ENCODE data around the gene INTS4. TPM values are rescaled to one million over a fixed set of nuclear protein-coding genes. Genes with fewer than 3 reads are reported as not detected.
"Not testable (repeated sequence)": the region's sequence is repeated elsewhere in the genome, so short reads cannot be mapped to it uniquely, and the experiment has no call there.

Gene INTS4
- total RNA-seq, 1 experiment from 2014 or later, result 86.7 TPM

DNA sequence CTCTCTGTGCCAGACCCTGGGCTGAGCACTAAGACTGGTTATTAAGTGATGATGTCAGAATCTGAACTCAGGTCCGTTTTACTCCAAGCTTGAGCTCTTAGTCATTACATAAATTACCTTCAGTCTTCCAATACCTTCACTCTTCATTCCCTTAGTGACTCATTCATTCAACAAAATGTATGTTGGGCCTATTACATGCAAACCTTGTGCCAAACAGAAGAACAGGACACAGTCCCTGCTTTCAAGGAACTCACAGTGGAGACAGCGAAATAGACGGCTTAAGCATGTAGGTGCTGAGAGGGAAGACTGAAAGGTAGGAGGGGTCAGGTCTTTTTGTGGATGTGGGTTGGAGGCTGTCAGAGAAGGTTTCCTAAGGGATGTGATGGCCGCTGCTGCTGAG is 25.3 kb upstream of the INTS4 start:
- Histone ChIP-seq H3K27me3 (replicated peaks; ENCODE audit: control insufficient read depth, insufficient read depth, low read length) (no peaks in the 10 kb centered on the region), H3K36me3 (ENCODE audit: control insufficient read depth, insufficient read depth, low read length) (no peaks in the 10 kb centered on the region), H3K4me3 (ENCODE audit: low read depth, low read length) (no peak overlapping the region), H3K9me3 (no peaks in the 10 kb centered on the region), H3K4me1 (peaks cover 20% of the 10 kb centered on the region; the same call in 1 of the 2 replicates)
- TF ChIP-seq, protein P1, sequence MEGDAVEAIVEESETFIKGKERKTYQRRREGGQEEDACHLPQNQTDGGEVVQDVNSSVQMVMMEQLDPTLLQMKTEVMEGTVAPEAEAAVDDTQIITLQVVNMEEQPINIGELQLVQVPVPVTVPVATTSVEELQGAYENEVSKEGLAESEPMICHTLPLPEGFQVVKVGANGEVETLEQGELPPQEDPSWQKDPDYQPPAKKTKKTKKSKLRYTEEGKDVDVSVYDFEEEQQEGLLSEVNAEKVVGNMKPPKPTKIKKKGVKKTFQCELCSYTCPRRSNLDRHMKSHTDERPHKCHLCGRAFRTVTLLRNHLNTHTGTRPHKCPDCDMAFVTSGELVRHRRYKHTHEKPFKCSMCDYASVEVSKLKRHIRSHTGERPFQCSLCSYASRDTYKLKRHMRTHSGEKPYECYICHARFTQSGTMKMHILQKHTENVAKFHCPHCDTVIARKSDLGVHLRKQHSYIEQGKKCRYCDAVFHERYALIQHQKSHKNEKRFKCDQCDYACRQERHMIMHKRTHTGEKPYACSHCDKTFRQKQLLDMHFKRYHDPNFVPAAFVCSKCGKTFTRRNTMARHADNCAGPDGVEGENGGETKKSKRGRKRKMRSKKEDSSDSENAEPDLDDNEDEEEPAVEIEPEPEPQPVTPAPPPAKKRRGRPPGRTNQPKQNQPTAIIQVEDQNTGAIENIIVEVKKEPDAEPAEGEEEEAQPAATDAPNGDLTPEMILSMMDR (IDR thresholded peaks at IDR 0.05; ENCODE audit: insufficient read depth in 1 of 2, low read depth in 1 of 2, low read length in 1 of 2, severe bottlenecking in 1 of 2, unreplicated experiment in 1 of 2), result no peak
- Mint-ChIP-seq H3K36me3 (ENCODE audit: insufficient read depth, unreplicated experiment) (no peaks in the 10 kb centered on the region), H3K9me3 (ENCODE audit: unreplicated experiment) (no peaks in the 10 kb centered on the region), H3K27me3 (ENCODE audit: insufficient read depth, unreplicated experiment) (no peaks in the 10 kb centered on the region), H3K27ac (ENCODE audit: unreplicated experiment) (peak overlapping the region; percentile 6), H3K4me1 (ENCODE audit: low read depth, unreplicated experiment) (peaks cover 14% of the 10 kb centered on the region), H3K4me3 (ENCODE audit: unreplicated experiment) (no peak overlapping the region)
- intact Hi-C loops (cut with micrococcal nuclease; ENCODE audit: unreplicated experiment), result loop anchor here (1.0 to 2.0 kb wide), 2 partner anchors 20 to 27 kb away; no protein-coding TSS in a partner anchor
- DNase-seq, result no peak
- POLR2A ChIA-PET, result no interaction called here
- BruUV-seq (replicated peaks), result no TSS peak
- CTCF ChIA-PET, result interaction anchor here (0.6 to 1.8 kb wide), 2 partner anchors 16 to 20 kb away, joined by 6 to 9 read pairs; no protein-coding TSS in a partner anchor

DNA sequence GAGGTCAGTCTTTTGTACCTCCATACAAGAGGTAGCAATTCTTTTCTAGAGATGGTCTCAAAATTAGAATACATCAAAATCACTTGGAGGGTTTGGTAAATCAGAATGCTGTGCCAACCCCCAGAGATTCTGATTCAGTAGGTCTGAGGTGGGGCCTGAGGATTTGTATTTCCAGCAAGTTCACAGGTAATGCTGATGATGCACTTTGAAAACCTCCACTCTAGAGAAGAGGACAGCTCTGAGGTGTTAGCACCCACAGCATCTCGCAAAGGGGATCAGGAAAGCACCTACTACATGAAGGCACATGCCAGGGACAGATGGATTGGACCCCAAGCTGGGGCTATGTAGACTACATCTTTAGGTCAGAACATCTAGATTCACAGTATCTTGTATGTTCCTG is 21.4 kb upstream of the INTS4 start:
- DNase-seq, result no peak
- TF ChIP-seq, protein P1 (IDR thresholded peaks at IDR 0.05; ENCODE audit: insufficient read depth in 1 of 2, low read depth in 1 of 2, low read length in 1 of 2, severe bottlenecking in 1 of 2, unreplicated experiment in 1 of 2), result no peak
- ChIA-PET POLR2A (no interaction called here), CTCF (no interaction called here)
- peaks cover 14% of the 10 kb centered on the region; the same call in 1 of the 2 replicates for H3K4me1 ChIP-seq
- H3K9me3 ChIP-seq, result no peaks in the 10 kb centered on the region
- Mint-ChIP-seq H3K27ac (ENCODE audit: unreplicated experiment) (no peak overlapping the region), H3K9me3 (ENCODE audit: unreplicated experiment) (no peaks in the 10 kb centered on the region), H3K27me3 (ENCODE audit: insufficient read depth, unreplicated experiment) (no peaks in the 10 kb centered on the region), H3K36me3 (ENCODE audit: insufficient read depth, unreplicated experiment) (no peaks in the 10 kb centered on the region), H3K4me3 (ENCODE audit: unreplicated experiment) (no peak overlapping the region), H3K4me1 (ENCODE audit: low read depth, unreplicated experiment) (peaks cover 13% of the 10 kb centered on the region)
- BruUV-seq (replicated peaks), result no TSS peak
- H3K27me3 ChIP-seq (replicated peaks; ENCODE audit: control insufficient read depth, insufficient read depth, low read length), result no peaks in the 10 kb centered on the region
- intact Hi-C loops (cut with micrococcal nuclease; ENCODE audit: unreplicated experiment), result no loop called here
- no peak overlapping the region for H3K4me3 ChIP-seq (ENCODE audit: low read depth, low read length)
- no peaks in the 10 kb centered on the region for H3K36me3 ChIP-seq (ENCODE audit: control insufficient read depth, insufficient read depth, low read length)

DNA sequence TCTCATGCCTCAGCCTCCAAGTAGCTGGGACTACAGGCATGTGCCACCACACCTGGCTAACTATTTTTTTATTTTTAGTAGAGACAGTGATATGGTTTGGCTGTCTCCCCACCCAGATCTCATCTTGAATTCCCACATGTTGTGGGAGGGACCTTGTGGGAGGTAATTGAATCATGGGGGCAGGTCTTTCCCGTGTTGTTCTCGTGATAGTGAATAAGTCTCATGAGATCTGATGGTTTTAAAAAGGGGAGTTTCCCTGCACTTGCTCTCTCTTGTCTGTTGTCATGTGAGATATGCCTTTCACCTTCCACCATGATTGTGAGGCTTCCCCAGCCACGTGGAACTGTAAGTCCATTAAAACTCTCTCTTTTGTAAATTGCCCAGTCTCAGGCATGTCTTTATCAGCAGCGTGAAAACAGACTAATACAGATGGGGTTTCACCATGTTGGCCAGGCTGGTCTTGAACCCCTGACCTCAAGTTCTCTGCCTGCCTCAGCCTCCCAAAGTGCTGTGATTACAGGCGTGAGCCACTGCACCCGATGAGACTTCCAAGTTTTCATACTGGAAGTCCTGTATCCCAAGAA is 20.6 kb upstream of the INTS4 start:
- DNase-seq; H3K27me3 Mint-ChIP-seq (ENCODE audit: insufficient read depth, unreplicated experiment); intact Hi-C loops (cut with micrococcal nuclease; ENCODE audit: unreplicated experiment); H3K4me3 Mint-ChIP-seq (ENCODE audit: unreplicated experiment); H3K27me3 ChIP-seq (replicated peaks; ENCODE audit: control insufficient read depth, insufficient read depth, low read length); POLR2A ChIA-PET; H3K4me3 ChIP-seq (ENCODE audit: low read depth, low read length); H3K9me3 Mint-ChIP-seq (ENCODE audit: unreplicated experiment); H3K36me3 Mint-ChIP-seq (ENCODE audit: insufficient read depth, unreplicated experiment); H3K27ac Mint-ChIP-seq (ENCODE audit: unreplicated experiment); H3K4me1 Mint-ChIP-seq (ENCODE audit: low read depth, unreplicated experiment); BruUV-seq (replicated peaks); H3K4me1 ChIP-seq; H3K36me3 ChIP-seq (ENCODE audit: control insufficient read depth, insufficient read depth, low read length); CTCF ChIA-PET; H3K9me3 ChIP-seq: not testable (repeated sequence)
